A673 (cell line): ENCODE data around the gene UBR4. TPM values are rescaled to one million over a fixed set of nuclear protein-coding genes. Genes with fewer than 3 reads are reported as not detected.

Source experiments
- BruUV-seq: library from RNA; stranded (reverse); fragments of 400-500 nt; replicated peaks from 2 replicates; lab custom pipeline; 2021; lab: Mats Ljungman, UMichigan
- CTCF ChIA-PET: fragments of 300-600 bp; sonication (Branson Sonifier 250); formaldehyde crosslinking; loops from one replicate; lab custom pipeline; 2022; ENCODE audit warnings: antibody characterized with exemption; lab: Charles Lee
- POLR2A ChIA-PET: fragments of 300-600 bp; sonication (Branson Sonifier 250); formaldehyde crosslinking; loops from one replicate; lab custom pipeline; 2022; ENCODE audit warnings: antibody characterized with exemption; ENCODE audit not compliant: low non-redundant PET; lab: Charles Lee
- DNase-seq: peaks from one replicate; pipeline ENCODE4 v3.0.0-alpha.2; 2015; ENCODE audit warnings: low spot score
- H3K27ac ChIP-seq: fragments of 200-600 bp; sonication (generic); 2 replicates; pipeline ENCODE4 v1.5.1; 2016; ENCODE audit warnings: mixed run types, low read depth, mild to moderate bottlenecking, mixed read lengths, antibody characterized with exemption, low read length; ENCODE audit not compliant: poor library complexity, severe bottlenecking
- H3K27me3 ChIP-seq: fragments of 200-600 bp; sonication (generic); replicated peaks from 2 replicates; pipeline ENCODE4 v1.6.1; 2017; ENCODE audit warnings: mixed run types, low read depth, mild to moderate bottlenecking, mixed read lengths, antibody characterized with exemption, low read length; ENCODE audit not compliant: insufficient read depth, poor library complexity
- H3K36me3 ChIP-seq: fragments of 200-600 bp; sonication (generic); 2 replicates; pipeline ENCODE4 v1.6.1; 2016; ENCODE audit warnings: mixed run types, mild to moderate bottlenecking, mixed read lengths, antibody characterized with exemption, low read length; ENCODE audit not compliant: insufficient read depth, poor library complexity, severe bottlenecking
- H3K4me1 ChIP-seq: fragments of 200-600 bp; sonication (generic); 2 replicates; pipeline ENCODE4 v1.6.1; 2017; ENCODE audit warnings: mixed run types, mild to moderate bottlenecking, mixed read lengths, antibody characterized with exemption, low read length; ENCODE audit not compliant: insufficient read depth, poor library complexity, severe bottlenecking
- H3K4me3 ChIP-seq: fragments of 200-600 bp; sonication (generic); 2 replicates; pipeline ENCODE4 v1.5.1; 2016; ENCODE audit warnings: low read depth, mixed run types, mild to moderate bottlenecking, mixed read lengths, low read length; ENCODE audit not compliant: poor library complexity, severe bottlenecking
- H3K9me3 ChIP-seq: fragments of 200-600 bp; sonication (generic); 2 replicates; pipeline ENCODE4 v1.6.1; 2016; ENCODE audit warnings: mixed run types, low read depth, mild to moderate bottlenecking, mixed read lengths, antibody characterized with exemption, low read length; ENCODE audit not compliant: poor library complexity, severe bottlenecking
- CTCF ChIP-seq: fragments of 300-800, 200-600 bp; sonication (generic); conservative IDR thresholded peaks from 2 replicates; pipeline ENCODE4 v1.5.1; 2017; ENCODE audit warnings: low read depth, mild to moderate bottlenecking, antibody characterized with exemption, low read length, moderate library complexity, mixed read lengths
- EZH2 ChIP-seq: fragments of 200-600 bp; sonication (generic); IDR thresholded peaks from 2 replicates; pipeline ENCODE4 v1.6.1; 2017; ENCODE audit warnings: borderline replicate concordance, low read depth, mild to moderate bottlenecking, mixed read lengths, antibody characterized with exemption, low read length; ENCODE audit not compliant: poor library complexity, severe bottlenecking
- intact Hi-C: fragments of 100-400 bp; cut with micrococcal nuclease; formaldehyde crosslinking; loops from one replicate; pipeline ENCODE4 v1.10.0; 2022; ENCODE audit not compliant: unreplicated experiment
- total RNA-seq: library from RNA; stranded (reverse); gene quantifications from 2 replicates; pipeline ENCODE4 v1.2.3, GENCODE V29; 2021

The UBR4 gene
- total RNA-seq, 1 experiment from 2014 or later, result 214 TPM

- ChIA-PET POLR2A (no interaction called here), CTCF (no interaction called here)
- intact Hi-C loops, result no loop called here
- peaks cover 100% of the 10 kb centered on the region for H3K36me3 ChIP-seq
- no peak overlapping the region for H3K4me3 ChIP-seq
- no peaks in the 10 kb centered on the region for H3K9me3 ChIP-seq
- no peak for DNase-seq
- no TSS peak for BruUV-seq
- no peaks in the 10 kb centered on the region for H3K27me3 ChIP-seq
- TF ChIP-seq CTCF, result no peak
- no peak for TF ChIP-seq EZH2
- peaks cover 4% of the 10 kb centered on the region for H3K4me1 ChIP-seq
- H3K27ac ChIP-seq, result no peak overlapping the region
Observed at GRCh38 chr1:19101244-19101643, 108.8 kb downstream of the UBR4 start.

GRCh38 chr1:19100028-19100427 is 110.0 kb downstream of the UBR4 start:
- Histone ChIP-seq H3K4me3 (no peak overlapping the region), H3K27me3 (no peaks in the 10 kb centered on the region), H3K27ac (no peak overlapping the region), H3K36me3 (peaks cover 100% of the 10 kb centered on the region), H3K4me1 (peaks cover 7% of the 10 kb centered on the region), H3K9me3 (no peaks in the 10 kb centered on the region)
- intact Hi-C loops, result no loop called here
- DNase-seq, result no peak
- TF ChIP-seq EZH2, result no peak
- BruUV-seq, result no TSS peak
- ChIA-PET POLR2A (no interaction called here), CTCF (no interaction called here)

DNA sequence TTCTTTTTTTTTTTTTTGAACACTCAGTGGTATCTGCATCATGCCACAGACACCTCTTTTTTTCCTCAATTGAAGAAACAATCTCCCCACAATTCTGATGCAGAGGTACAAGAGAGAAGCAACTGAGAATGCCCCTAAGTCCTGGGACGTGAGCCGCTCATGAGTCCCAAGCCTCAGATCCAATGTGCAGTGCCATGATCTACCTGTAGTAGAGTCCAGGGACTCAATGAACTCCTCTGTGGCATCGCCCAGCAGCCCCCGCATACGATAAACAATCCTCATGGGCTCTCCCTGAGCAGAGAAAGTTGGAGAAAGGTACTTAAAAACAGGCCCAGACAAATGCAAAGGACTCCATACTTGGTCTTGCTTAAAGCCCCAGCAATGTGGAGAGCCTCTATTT is 113.1 kb downstream of the UBR4 start:
- intact Hi-C loops, result loop anchor here (1.0 to 2.0 kb wide), 2 partner anchors 190 to 213 kb away; no protein-coding TSS in a partner anchor
- ChIA-PET CTCF (interaction anchor here (1.4 to 1.8 kb wide), 2 partner anchors 190 to 213 kb away, joined by 4 to 11 read pairs; no protein-coding TSS in a partner anchor), POLR2A (no interaction called here)
- Histone ChIP-seq H3K36me3 (peaks cover 100% of the 10 kb centered on the region), H3K9me3 (no peaks in the 10 kb centered on the region), H3K27me3 (no peaks in the 10 kb centered on the region), H3K4me3 (no peak overlapping the region), H3K27ac (no peak overlapping the region), H3K4me1 (peaks cover 7% of the 10 kb centered on the region)
- no peak for DNase-seq
- no TSS peak for BruUV-seq
- TF ChIP-seq EZH2, result no peak
- TF ChIP-seq CTCF, result no peak
